ENCODE measurements around the gene EMP3.

DNA sequence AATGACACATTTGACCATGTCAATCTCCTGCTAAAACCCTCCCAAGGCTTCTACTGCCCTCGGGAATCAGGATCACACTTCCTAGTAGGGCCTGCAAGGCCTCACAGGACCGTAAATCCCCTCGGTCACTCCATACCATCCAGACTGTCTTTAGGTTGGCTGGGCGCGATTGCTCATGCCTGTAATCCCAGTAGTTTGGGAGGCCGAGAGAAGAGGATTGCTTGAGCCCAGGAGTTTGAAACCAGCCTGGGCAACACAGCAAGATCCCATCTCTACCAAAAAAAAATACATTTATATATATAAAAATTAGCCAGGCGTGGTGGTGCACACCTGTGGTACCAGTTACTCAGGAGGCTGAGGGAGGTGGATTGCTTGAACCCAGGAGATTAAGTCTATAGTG is 23.4 kb downstream of the EMP3 start:
- TF ChIP-seq, protein P1, sequence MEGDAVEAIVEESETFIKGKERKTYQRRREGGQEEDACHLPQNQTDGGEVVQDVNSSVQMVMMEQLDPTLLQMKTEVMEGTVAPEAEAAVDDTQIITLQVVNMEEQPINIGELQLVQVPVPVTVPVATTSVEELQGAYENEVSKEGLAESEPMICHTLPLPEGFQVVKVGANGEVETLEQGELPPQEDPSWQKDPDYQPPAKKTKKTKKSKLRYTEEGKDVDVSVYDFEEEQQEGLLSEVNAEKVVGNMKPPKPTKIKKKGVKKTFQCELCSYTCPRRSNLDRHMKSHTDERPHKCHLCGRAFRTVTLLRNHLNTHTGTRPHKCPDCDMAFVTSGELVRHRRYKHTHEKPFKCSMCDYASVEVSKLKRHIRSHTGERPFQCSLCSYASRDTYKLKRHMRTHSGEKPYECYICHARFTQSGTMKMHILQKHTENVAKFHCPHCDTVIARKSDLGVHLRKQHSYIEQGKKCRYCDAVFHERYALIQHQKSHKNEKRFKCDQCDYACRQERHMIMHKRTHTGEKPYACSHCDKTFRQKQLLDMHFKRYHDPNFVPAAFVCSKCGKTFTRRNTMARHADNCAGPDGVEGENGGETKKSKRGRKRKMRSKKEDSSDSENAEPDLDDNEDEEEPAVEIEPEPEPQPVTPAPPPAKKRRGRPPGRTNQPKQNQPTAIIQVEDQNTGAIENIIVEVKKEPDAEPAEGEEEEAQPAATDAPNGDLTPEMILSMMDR (IDR thresholded peaks at IDR 0.05) = no peak
- TF ChIP-seq POLR2A (IDR thresholded peaks at IDR 0.05) = no peak
